Astrocyte (in vitro differentiated cells and primary cell): ENCODE measurements around the gene GPX4. TPM values are rescaled to one million over a fixed set of nuclear protein-coding genes. Genes with fewer than 3 reads are reported as not detected.

ENCODE experiments used
- DNase-seq: peaks from one replicate; pipeline ENCODE4 v3.0.0-alpha.2; 2010; ENCODE audit warnings: low read depth
- FAIRE-seq: peaks from 2 replicates; lab custom pipeline; 2011; peaks lifted over from hg19 to GRCh38; lab: Jason Lieb, UNC
- H2AFZ ChIP-seq: 2 replicates; pipeline ENCODE4 v1.6.0; 2012; ENCODE audit warnings: low read depth, low read length, inconsistent platforms
- H3K27ac ChIP-seq: 2 replicates; pipeline ENCODE4 v1.5.1; 2011; ENCODE audit warnings: low read depth, low read length, inconsistent platforms
- H3K27me3 ChIP-seq: 2 replicates; pipeline ENCODE4 v1.6.0; 2011; ENCODE audit warnings: low read length, inconsistent platforms; ENCODE audit not compliant: insufficient read depth
- H3K36me3 ChIP-seq: 2 replicates; pipeline ENCODE4 v1.5.1; 2011; ENCODE audit warnings: low read length, inconsistent platforms; ENCODE audit not compliant: insufficient read depth
- H3K4me1 ChIP-seq: 2 replicates; pipeline ENCODE4 v1.5.1; 2011; ENCODE audit warnings: low read length, inconsistent platforms; ENCODE audit not compliant: insufficient read depth
- H3K4me2 ChIP-seq: 2 replicates; pipeline ENCODE4 v1.6.0; 2012; ENCODE audit warnings: low read length, inconsistent platforms
- H3K4me3 ChIP-seq: 2 replicates; pipeline ENCODE4 v1.5.1; 2011; ENCODE audit warnings: low read depth, mild to moderate bottlenecking, low read length, inconsistent platforms; ENCODE audit not compliant: insufficient read depth
- H3K79me2 ChIP-seq: 2 replicates; pipeline ENCODE4 v1.6.0; 2012; ENCODE audit warnings: mild to moderate bottlenecking, low read length, inconsistent platforms; ENCODE audit not compliant: insufficient read depth
- H3K9ac ChIP-seq: 2 replicates; pipeline ENCODE4 v1.6.0; 2012; ENCODE audit warnings: mild to moderate bottlenecking, low read length, inconsistent platforms
- H3K9me3 ChIP-seq: 2 replicates; pipeline ENCODE4 v1.5.1; 2012; ENCODE audit warnings: low read depth, mild to moderate bottlenecking, low read length, inconsistent platforms; ENCODE audit not compliant: insufficient read depth
- H4K20me1 ChIP-seq: 2 replicates; pipeline ENCODE4 v1.6.0; 2012; ENCODE audit warnings: low read length, inconsistent platforms; ENCODE audit not compliant: insufficient read depth
- H3K27ac Mint-ChIP-seq: one replicate; pipeline ENCODE4 v1.8.0; 2021; ENCODE audit warnings: mild to moderate bottlenecking, mixed read lengths; ENCODE audit not compliant: unreplicated experiment
- H3K27me3 Mint-ChIP-seq: one replicate; pipeline ENCODE4 v1.8.0; 2021; ENCODE audit warnings: low read depth, mixed read lengths; ENCODE audit not compliant: unreplicated experiment
- H3K36me3 Mint-ChIP-seq: one replicate; pipeline ENCODE4 v1.8.0; 2021; ENCODE audit warnings: low read depth, mixed read lengths; ENCODE audit not compliant: unreplicated experiment
- H3K4me1 Mint-ChIP-seq: one replicate; pipeline ENCODE4 v1.8.0; 2021; ENCODE audit warnings: low read depth, mixed read lengths; ENCODE audit not compliant: unreplicated experiment
- H3K4me3 Mint-ChIP-seq: one replicate; pipeline ENCODE4 v1.8.0; 2021; ENCODE audit warnings: mild to moderate bottlenecking, moderate library complexity, mixed read lengths; ENCODE audit not compliant: unreplicated experiment
- H3K9me3 Mint-ChIP-seq: one replicate; pipeline ENCODE4 v1.8.0; 2021; ENCODE audit warnings: mild to moderate bottlenecking, mixed read lengths; ENCODE audit not compliant: unreplicated experiment
- CTCF ChIP-seq: IDR thresholded peaks from 2 replicates; pipeline ENCODE4 v1.5.1; 2011; ENCODE audit warnings: low read depth, mild to moderate bottlenecking, inconsistent platforms, low read length, moderate library complexity; ENCODE audit not compliant: insufficient read depth
- EZH2 ChIP-seq: IDR thresholded peaks from 2 replicates; pipeline ENCODE4 v1.6.1; 2012; ENCODE audit warnings: mild to moderate bottlenecking, low read length, inconsistent platforms; ENCODE audit not compliant: insufficient read depth
- total RNA-seq: library from RNA; stranded (reverse); gene quantifications from 2 replicates; pipeline ENCODE4 v1.2.1, GENCODE V29; 2021

Gene GPX4
- total RNA-seq, 1 donor from 2014 or later = 325 TPM

GRCh38 chr19:1149259-1150045 lies 45.7 kb downstream of the GPX4 start:
- no peaks in the 10 kb centered on the region for H3K9me3 ChIP-seq
- Mint-ChIP-seq H3K27ac (no peak overlapping the region), H3K36me3 (peaks cover 5% of the 10 kb centered on the region), H3K4me3 (no peak overlapping the region), H3K27me3 (no peaks in the 10 kb centered on the region), H3K4me1 (no peaks in the 10 kb centered on the region), H3K9me3 (no peaks in the 10 kb centered on the region)
- no peak overlapping the region for H3K4me2 ChIP-seq
- no peak overlapping the region for H3K9ac ChIP-seq
- no peaks in the 10 kb centered on the region for H3K27me3 ChIP-seq
- no peak for TF ChIP-seq CTCF
- no peak overlapping the region for H3K4me3 ChIP-seq
- H3K27ac ChIP-seq = no peak overlapping the region
- H2AFZ ChIP-seq = no peak overlapping the region
- H3K79me2 ChIP-seq = no peaks in the 10 kb centered on the region
- peaks cover under 1% of the 10 kb centered on the region for H3K4me1 ChIP-seq
- FAIRE-seq (no peak), DNase-seq (no peak)
- peaks cover 28% of the 10 kb centered on the region for H4K20me1 ChIP-seq
- H3K36me3 ChIP-seq = no peaks in the 10 kb centered on the region

DNA sequence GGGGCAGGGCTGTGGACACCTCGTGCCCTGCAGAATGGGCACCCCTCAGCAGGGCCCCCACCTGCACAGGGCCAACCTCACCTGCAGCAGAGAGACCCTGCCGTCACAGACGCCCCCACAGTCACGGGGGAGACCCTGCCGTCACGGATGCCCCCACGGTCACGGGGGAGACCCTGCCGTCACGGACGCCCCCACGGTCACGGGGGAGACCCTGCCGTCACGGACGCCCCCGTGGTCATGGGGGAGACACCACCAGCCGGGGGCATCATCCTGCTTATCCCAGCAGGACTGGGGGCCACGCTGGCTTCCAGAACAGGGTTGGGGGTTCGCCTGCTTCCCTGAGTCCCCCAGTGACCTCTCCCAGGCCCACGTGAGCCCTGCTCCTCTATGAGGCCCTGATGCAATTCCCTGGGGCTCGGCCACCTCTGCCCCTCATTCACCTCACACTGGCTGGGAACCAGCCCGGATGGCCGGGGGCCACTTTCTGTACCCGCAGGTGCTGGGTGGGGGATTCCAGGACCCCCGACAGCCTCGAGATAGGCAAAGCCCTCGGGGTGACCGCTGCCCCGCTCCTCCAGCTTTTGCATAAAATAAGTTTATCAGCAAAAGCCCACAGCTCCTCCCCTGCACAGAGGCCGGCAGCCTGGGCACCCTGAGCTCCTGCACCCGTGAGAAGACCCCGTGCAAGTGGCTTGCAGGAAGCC lies 46.7 kb downstream of the GPX4 start:
- TF ChIP-seq EZH2 = no peak
- no peak for TF ChIP-seq CTCF
- Histone ChIP-seq H3K4me1 (peaks cover 10% of the 10 kb centered on the region), H3K4me3 (no peak overlapping the region), H3K9ac (no peak overlapping the region), H3K9me3 (no peaks in the 10 kb centered on the region), H3K36me3 (no peaks in the 10 kb centered on the region), H3K79me2 (peaks cover 8% of the 10 kb centered on the region), H3K4me2 (no peak overlapping the region), H3K27me3 (no peaks in the 10 kb centered on the region), H4K20me1 (peaks cover 31% of the 10 kb centered on the region), H2AFZ (no peak overlapping the region), H3K27ac (no peak overlapping the region)
- H3K27me3 Mint-ChIP-seq = no peaks in the 10 kb centered on the region
- DNase-seq = no peak
- no peak for FAIRE-seq
- H3K4me1 Mint-ChIP-seq = no peaks in the 10 kb centered on the region
- no peak overlapping the region for H3K27ac Mint-ChIP-seq
- H3K9me3 Mint-ChIP-seq = no peaks in the 10 kb centered on the region
- H3K36me3 Mint-ChIP-seq = peaks cover 2% of the 10 kb centered on the region
- H3K4me3 Mint-ChIP-seq = no peak overlapping the region
